ENCODE data around the gene SLC35E1.
"Not testable (repeated sequence)": the region's sequence is repeated elsewhere in the genome, so short reads cannot be mapped to it uniquely, and the experiment has no call there.

Gene SLC35E1

DNA sequence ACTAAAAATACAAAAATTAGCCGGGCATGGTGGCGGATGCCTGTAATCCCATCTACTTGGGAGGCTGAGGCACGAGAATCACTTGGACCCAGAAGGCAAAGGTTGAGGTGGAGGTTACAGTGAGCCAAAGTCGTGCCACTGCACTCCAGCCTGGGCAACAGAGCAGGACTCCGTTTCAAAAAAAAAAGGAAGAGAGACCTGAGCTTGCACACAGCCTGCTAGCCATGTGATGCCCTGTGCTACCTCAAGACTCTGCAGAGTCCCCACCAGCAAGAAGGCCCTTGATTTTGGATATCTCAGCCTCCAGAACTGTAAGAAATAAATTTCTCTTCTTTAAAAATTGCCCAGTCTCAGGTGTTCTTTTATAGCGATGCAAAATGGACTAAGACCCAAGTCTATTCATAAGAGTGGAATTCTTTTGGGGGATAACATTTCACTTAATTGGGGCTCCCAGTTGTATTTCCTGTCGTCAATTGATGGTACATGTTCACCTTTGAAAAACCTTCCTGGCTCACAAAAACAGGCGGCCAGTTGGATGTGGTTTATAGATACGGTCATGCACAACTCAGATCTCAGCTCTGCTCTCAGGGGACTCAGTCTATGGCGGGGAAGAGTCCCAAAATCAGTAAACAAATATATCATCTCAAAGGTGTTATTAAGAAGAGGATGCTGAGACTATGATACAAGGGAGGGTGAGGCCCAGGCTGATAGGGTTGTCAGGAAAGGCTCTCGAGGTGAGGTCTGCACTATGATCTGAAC is 27.6 kb downstream of the SLC35E1 start:
- DNase-seq (ENCODE audit: low read depth, low spot score), result no peak

GRCh38 chr19:16543734-16544133 is 28.5 kb downstream of the SLC35E1 start:
- not testable (repeated sequence) for DNase-seq (ENCODE audit: low read depth, low spot score)

DNA sequence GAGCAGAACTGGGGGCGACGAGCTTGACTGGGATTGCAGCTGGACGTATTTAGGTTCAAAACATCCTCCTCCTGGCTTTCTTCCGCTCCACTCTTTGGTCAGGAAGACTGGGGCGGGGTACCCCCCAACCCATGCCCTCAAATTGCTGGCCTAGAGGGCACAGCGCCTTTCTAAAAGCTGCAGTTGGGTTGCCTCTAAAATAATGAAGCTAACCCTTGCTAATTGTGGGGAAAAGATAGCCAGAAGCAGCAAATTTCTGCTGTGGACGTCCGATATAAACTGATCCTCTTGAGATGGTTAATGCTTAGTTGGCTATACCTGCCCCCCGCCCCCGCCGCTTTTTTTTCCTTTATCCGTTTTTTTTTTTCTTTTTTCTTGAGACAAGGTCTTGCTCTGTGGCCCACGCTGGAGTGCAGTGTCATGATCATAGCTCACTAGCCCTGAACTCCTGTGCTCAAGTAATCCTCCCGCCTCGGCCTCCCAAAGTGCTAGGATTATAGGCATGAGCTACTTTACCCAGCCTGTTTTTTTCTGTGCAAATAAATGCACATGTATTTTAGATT is 29.2 kb downstream of the SLC35E1 start:
- no peak for DNase-seq (ENCODE audit: low read depth, low spot score)

DNA sequence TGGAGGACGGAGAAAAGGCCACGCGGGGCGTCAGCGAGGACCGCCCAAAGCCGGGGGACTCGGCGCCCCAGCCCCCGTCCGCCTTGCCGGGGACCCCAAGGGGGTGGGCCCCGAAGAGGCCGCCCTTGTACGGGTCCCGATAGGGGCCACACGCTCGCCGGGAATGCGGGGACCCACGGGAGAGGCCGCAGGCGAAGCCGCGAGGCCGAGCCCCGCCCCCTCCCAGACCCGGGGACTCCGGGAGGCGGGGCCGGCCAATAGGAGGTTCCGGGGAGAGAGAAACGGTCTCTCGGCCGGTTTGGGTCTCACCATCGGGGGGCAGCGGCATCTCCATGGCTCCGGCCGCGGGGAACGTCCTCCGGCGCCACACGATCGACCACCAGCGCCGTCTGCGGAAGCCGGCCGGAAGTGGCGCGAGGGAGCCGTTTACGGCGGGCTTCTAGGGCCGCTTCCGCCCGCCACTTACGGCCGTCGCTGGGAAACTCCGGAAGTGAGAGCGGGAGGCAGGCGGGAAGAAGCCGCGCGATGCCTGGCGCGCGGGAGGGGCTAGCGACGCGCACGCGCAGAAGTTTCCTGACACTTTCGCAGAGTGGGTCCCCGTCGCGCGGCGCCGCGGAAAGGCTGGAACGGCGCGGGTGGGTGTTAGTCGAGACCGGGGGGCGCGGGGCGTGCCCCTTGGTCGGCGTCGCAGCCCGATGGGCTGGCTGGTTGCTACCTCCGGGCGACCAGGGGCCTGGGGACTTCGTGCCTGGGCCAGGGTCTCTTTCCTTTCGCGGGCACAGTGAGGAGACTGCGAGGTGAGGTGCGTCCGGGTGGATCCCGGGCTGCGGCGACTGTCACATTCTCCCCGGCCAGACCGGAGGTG is 29.9 kb downstream of the SLC35E1 start, which contains the start of gene CHERP:
Gene CHERP, minus strand, starts transcription at position 393 of the 865 bp plus-strand sequence. Its CDS starts 59 bp downstream, at position 334.
- DNase-seq (ENCODE audit: low read depth, low spot score), result peak; percentile 64

DNA sequence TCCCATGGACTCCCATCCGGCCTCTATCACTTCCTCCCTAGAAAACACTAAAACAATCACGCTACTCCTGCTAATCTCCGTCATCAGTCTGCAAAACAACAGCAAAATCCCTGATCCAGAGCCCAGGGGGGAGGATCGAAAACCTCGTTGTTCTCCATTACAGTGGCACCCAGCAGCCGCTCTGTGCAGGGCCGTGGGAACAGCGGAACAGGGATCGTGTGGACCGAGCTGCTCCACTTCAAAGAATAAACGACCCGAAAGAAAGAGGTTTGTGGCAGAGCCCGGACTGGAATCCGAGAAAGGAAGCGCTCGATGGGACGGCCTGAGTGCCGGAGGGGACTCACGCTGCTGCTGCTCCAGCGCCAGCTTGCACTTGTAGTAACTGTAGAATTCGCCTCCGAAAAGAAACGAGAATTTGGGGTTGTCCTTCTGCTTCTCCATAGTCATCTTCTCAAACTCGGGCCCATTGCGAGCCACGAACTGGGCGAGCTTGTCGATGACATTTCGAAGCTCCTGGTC is 30.6 kb downstream of the SLC35E1 start:
- no peak for DNase-seq (ENCODE audit: low read depth, low spot score)

DNA sequence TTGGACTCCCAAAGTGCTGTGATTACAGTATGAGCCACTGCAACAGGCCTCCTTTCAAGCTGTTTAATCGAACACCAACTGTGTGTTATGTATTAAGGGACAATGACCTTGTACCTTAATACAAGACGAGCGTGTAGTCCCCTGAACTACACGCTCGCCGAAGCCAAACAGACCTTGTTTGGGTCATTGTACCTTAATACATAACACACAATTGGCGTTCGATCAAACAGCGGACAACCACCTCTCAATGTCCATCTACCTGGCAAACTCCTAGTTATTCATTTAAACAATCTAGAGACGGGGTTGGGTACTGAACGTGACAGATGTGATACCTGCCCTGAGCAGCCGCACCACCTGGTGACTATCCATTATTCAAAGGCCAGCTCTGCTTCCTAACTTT is 31.3 kb downstream of the SLC35E1 start:
- no peak for DNase-seq (ENCODE audit: low read depth, low spot score)

DNA sequence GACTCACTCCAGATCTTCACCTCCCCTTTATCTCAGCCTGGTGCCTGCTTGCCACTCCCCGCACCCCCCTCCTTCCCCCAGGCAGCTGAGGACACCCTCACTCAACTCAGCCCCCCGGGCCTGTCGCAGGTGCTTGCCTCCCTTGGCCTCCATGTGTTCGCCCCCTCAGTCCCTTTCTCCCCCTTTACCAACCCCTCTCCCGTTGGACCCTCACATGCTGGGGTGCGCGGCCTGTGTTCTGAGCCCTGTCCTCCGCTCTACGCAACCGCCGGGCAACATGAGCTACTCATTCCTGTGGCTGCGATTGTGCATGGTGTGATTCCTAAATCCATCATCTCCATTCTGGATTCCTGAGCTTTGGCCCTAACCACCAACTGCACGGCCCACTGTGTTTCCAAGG is 35.1 kb downstream of the SLC35E1 start:
- DNase-seq (ENCODE audit: low read depth, low spot score), result no peak

GRCh38 chr19:16536130-16536529 is 36.1 kb downstream of the SLC35E1 start:
- DNase-seq (ENCODE audit: low read depth, low spot score), result no peak

GRCh38 chr19:16535381-16535780 is 36.8 kb downstream of the SLC35E1 start:
- no peak for DNase-seq (ENCODE audit: low read depth, low spot score)

DNA sequence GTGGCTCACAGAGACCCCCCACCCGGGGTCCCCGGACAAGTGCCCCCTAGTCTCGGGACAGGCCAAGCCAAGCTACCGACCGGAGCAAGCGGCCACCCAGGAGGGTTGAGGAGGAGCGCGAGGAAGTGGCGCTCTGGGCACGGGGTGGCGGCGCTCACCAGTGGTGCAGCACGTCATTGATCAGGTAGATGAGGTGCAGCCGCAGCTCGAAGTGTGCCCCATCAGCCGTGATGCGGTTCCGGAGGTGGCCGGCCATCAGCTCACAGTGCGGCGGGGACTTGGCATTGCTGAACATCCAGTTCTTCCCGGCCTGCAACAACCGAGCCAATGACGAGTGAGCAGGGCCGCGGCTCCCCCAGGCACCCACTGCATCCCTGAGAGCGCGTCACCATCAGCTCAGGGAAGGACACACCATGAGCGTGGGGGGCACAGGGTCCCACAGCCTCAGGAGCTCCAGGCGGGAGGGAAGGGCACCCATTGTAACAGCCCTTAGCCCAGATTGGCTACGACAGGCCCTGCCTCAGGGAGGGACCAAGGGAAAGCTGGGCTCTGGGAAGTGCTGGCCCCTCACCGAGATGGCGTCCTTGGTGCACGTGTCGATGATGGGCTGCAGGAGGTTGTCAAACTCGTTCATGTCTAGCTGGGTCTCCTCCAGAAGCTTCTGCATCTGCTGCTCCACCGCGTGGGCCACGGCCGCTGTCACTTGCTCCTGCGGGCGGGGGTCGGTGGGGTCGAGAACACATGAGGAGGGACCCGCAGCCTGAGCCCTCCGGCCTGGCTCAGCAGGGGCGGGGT is 39.6 kb downstream of the SLC35E1 start:
- DNase-seq (ENCODE audit: low read depth, low spot score), result no peak

- no peak for DNase-seq (ENCODE audit: low read depth, low spot score)
Measured at GRCh38 chr19:16531380-16531669, 40.9 kb downstream of the SLC35E1 start.

- DNase-seq (ENCODE audit: low read depth, low spot score), result no peak
Measured at GRCh38 chr19:16530540-16531379, 41.5 kb downstream of the SLC35E1 start.

- DNase-seq (ENCODE audit: low read depth, low spot score), result no peak
Measured at GRCh38 chr19:16529466-16530144, 42.6 kb downstream of the SLC35E1 start.

GRCh38 chr19:16527971-16528521 is 44.2 kb downstream of the SLC35E1 start:
- DNase-seq (ENCODE audit: low read depth, low spot score), result no peak

DNA sequence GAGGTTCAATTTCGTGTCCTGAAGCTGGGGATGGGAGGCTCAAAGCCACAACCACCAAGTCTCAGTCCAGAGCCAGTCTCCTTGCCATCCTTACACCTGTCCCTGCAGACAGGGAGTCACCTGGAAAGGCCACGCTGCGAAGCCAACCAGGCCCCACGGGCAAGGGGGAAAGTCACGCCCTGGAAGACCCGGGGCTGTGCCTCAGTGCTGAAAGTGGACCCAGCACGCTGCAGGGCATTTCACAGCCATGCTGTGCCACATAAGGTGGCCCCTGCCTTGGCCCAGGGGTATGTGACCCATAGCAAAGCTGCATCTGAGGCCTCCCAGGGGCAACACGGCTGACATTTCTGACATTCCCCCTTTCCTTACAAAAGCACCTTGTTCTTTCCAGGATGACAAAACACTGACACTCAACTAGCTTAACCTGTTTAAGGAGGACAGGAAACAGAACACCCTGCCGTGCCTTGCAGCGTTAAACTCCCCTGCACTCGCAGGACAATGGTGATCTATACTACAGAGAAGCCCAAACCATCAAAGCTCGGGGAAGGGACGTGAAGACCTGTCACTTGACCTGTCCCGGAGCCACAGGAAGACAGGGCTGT is 44.8 kb downstream of the SLC35E1 start:
- no peak for DNase-seq (ENCODE audit: low read depth, low spot score)

- DNase-seq (ENCODE audit: low read depth, low spot score), result no peak
Measured at GRCh38 chr19:16525751-16526481, 46.3 kb downstream of the SLC35E1 start.

GRCh38 chr19:16524991-16525734 is 47.1 kb downstream of the SLC35E1 start:
- DNase-seq (ENCODE audit: low read depth, low spot score), result no peak

All from iPS DF 19.7 (cell line).